ENCODE data around the gene MGMT. TPM values are rescaled to one million over a fixed set of nuclear protein-coding genes. Genes with fewer than 3 reads are reported as not detected.

MGMT gene
- polyA plus RNA-seq, 1 of the 3 experiments (the other 2 are of a cell fraction), result 10.8 TPM

DNA sequence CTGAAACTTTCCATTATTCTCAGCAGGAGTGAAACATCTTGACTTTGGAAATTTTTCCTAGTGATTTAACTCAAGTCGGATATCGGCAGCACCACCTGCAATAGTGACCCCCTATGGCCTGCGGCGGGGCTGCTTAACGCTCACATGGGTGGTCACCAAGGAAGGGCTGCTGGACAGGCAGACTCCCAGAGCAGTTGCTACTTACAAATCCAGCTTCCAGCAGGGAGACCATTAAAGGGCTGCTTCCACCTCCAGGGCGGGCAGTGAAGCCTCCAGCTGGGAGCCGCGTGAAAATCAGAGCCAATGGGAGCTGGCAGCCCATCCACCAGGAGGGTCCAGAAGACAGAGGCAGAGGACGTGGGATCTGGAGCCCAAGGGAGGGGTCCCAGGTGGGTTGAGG, 122.5 kb downstream of the MGMT start (continued):
- TF ChIP-seq, protein P1, sequence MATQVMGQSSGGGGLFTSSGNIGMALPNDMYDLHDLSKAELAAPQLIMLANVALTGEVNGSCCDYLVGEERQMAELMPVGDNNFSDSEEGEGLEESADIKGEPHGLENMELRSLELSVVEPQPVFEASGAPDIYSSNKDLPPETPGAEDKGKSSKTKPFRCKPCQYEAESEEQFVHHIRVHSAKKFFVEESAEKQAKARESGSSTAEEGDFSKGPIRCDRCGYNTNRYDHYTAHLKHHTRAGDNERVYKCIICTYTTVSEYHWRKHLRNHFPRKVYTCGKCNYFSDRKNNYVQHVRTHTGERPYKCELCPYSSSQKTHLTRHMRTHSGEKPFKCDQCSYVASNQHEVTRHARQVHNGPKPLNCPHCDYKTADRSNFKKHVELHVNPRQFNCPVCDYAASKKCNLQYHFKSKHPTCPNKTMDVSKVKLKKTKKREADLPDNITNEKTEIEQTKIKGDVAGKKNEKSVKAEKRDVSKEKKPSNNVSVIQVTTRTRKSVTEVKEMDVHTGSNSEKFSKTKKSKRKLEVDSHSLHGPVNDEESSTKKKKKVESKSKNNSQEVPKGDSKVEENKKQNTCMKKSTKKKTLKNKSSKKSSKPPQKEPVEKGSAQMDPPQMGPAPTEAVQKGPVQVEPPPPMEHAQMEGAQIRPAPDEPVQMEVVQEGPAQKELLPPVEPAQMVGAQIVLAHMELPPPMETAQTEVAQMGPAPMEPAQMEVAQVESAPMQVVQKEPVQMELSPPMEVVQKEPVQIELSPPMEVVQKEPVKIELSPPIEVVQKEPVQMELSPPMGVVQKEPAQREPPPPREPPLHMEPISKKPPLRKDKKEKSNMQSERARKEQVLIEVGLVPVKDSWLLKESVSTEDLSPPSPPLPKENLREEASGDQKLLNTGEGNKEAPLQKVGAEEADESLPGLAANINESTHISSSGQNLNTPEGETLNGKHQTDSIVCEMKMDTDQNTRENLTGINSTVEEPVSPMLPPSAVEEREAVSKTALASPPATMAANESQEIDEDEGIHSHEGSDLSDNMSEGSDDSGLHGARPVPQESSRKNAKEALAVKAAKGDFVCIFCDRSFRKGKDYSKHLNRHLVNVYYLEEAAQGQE (IDR thresholded peaks at IDR 0.05; ENCODE audit: low read depth, low read length), result no peak

DNA sequence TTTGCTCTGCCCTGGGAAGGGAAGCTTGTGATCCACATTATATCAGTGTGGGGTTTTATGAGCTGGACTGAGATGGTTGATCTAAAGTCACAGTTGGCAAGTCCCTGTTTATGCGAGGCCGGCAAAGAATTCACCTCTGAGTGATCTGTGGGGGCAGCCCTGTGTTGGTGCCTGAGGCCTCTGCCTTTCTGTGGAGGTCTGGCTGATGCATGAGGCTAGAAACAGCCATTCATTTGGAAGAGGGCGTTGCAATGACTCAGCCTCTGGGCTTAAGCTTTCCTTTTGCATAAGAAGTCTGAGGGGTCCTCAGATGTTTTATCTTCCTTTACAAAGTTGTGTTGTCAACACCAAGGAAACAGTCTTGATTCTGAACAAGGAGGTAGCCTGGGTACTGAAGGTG, 126.9 kb downstream of the MGMT start:
- H3K4me2 ChIP-seq, result no peak overlapping the region
- H4K20me1 ChIP-seq (ENCODE audit: insufficient read depth), result no peaks in the 10 kb centered on the region
- H3F3A ChIP-seq (replicated peaks; ENCODE audit: insufficient read depth), result no peaks in the 10 kb centered on the region
- no peaks in the 10 kb centered on the region for H3K36me3 ChIP-seq (replicated peaks in 1 of 2; ENCODE audit: control insufficient read depth in 1 of 2, insufficient read depth in 2 of 2, low read length in 1 of 2)
- no peaks in the 10 kb centered on the region for H3K27me3 ChIP-seq (ENCODE audit: insufficient read depth)
- H2AFZ ChIP-seq (ENCODE audit: low read depth), result no peak overlapping the region
- no peaks in the 10 kb centered on the region for H3K9me2 ChIP-seq
- 29% methylated on average over 1 of the region's 3 CpGs for WGBS (ENCODE audit: low lambda C conversion rate)
- ChIA-PET CTCF (interaction anchor here (1.4 kb wide), 1 partner anchor 54 kb away, joined by 3 read pairs; no protein-coding TSS in a partner anchor), POLR2A (no interaction called here)
- H3K4me1 ChIP-seq (ENCODE audit: control insufficient read depth in 1 of 2, insufficient read depth in 2 of 2, low read depth in 1 of 2, low read length in 1 of 2), result no peaks in the 10 kb centered on the region
- no peak overlapping the region for H3K27ac ChIP-seq (ENCODE audit: low read depth in 2 of 2, low read length in 1 of 2)
- TF ChIP-seq FOXM1 (IDR thresholded peaks at IDR 0.05; ENCODE audit: low read depth) (no peak), TAF1 (IDR thresholded peaks at IDR 0.05; ENCODE audit: borderline replicate concordance, low read depth, low read length) (no peak), EP300 (IDR thresholded peaks at IDR 0.05; ENCODE audit: borderline replicate concordance in 1 of 2, low read depth in 1 of 2, low read length in 1 of 2) (no peak), FOXJ3 (CRISPR knock-in tag; IDR thresholded peaks at IDR 0.05) (no peak), NRF1 (IDR thresholded peaks at IDR 0.05; ENCODE audit: low read depth, low read length) (no peak), NFIC (IDR thresholded peaks at IDR 0.05; ENCODE audit: borderline replicate concordance) (no peak)
- TF ChIP-seq, protein P2, sequence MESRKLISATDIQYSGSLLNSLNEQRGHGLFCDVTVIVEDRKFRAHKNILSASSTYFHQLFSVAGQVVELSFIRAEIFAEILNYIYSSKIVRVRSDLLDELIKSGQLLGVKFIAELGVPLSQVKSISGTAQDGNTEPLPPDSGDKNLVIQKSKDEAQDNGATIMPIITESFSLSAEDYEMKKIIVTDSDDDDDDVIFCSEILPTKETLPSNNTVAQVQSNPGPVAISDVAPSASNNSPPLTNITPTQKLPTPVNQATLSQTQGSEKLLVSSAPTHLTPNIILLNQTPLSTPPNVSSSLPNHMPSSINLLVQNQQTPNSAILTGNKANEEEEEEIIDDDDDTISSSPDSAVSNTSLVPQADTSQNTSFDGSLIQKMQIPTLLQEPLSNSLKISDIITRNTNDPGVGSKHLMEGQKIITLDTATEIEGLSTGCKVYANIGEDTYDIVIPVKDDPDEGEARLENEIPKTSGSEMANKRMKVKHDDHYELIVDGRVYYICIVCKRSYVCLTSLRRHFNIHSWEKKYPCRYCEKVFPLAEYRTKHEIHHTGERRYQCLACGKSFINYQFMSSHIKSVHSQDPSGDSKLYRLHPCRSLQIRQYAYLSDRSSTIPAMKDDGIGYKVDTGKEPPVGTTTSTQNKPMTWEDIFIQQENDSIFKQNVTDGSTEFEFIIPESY (IDR thresholded peaks at IDR 0.05; ENCODE audit: borderline replicate concordance, low read depth), result no peak
- TF ChIP-seq, protein P3, sequence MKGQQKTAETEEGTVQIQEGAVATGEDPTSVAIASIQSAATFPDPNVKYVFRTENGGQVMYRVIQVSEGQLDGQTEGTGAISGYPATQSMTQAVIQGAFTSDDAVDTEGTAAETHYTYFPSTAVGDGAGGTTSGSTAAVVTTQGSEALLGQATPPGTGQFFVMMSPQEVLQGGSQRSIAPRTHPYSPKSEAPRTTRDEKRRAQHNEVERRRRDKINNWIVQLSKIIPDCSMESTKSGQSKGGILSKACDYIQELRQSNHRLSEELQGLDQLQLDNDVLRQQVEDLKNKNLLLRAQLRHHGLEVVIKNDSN (IDR thresholded peaks at IDR 0.05; ENCODE audit: borderline replicate concordance, low read depth), result no peak
- no peak overlapping the region for H3K4me3 ChIP-seq (ENCODE audit: low read depth in 2 of 2, low read length in 1 of 2)
- no peaks in the 10 kb centered on the region for H3K79me2 ChIP-seq (ENCODE audit: insufficient read depth)
- H3K9me3 ChIP-seq, result no peaks in the 10 kb centered on the region
- DNase-seq, result no peak
- no peak overlapping the region for H3K9ac ChIP-seq

Data from SK-N-SH (cell line).